HL-60 (cell line): Measurements from ENCODE around the gene PPP1R12C.

Experiments used
- DNase-seq, 2 experiments: peaks; one replicate each; pipeline ENCODE4 v3.0.0-alpha.2; 2010 to 2020; ENCODE audit warnings: low read depth in 1 of 2, low spot score in 1 of 2
- H3K27ac ChIP-seq: fragments of 250-450 bp; sonication (Bioruptor Pico); replicated peaks from 2 replicates; pipeline ENCODE4 v1.5.1; 2020; ENCODE audit warnings: mild to moderate bottlenecking, moderate library complexity
- H3K27me3 ChIP-seq: fragments of 250-450 bp; sonication (Bioruptor Pico); 2 replicates; pipeline ENCODE4 v1.5.1; 2021; ENCODE audit warnings: mild to moderate bottlenecking, moderate library complexity; ENCODE audit not compliant: insufficient read depth, poor library complexity, severe bottlenecking
- H3K4me3 ChIP-seq: replicated peaks from 2 replicates; pipeline ENCODE4 v1.5.1; 2011; ENCODE audit warnings: mild to moderate bottlenecking, control low read depth, low read length; ENCODE audit not compliant: insufficient read depth
- GABPA ChIP-seq: IDR thresholded peaks from 2 replicates; pipeline ENCODE4 v1.6.1; 2012; ENCODE audit warnings: low read depth
- POLR2AphosphoS5 ChIP-seq: IDR thresholded peaks from 2 replicates; pipeline ENCODE4 v1.6.1; 2012; ENCODE audit warnings: low read depth
- SPI1 ChIP-seq: IDR thresholded peaks from 2 replicates; pipeline ENCODE4 v1.6.1; 2012; ENCODE audit warnings: low read depth, mild to moderate bottlenecking, borderline replicate concordance
- TF ChIP-seq, protein P1 (sequence below): IDR thresholded peaks from one replicate; pipeline ENCODE4 v1.5.1; 2011; ENCODE audit warnings: low read length, control low read depth, inconsistent platforms; ENCODE audit not compliant: insufficient read depth
- TF ChIP-seq, protein P2 (sequence below): IDR thresholded peaks from 2 replicates; pipeline ENCODE4 v1.6.1; 2012; ENCODE audit warnings: low read depth; ENCODE audit not compliant: insufficient replicate concordance

PPP1R12C gene

GRCh38 chr19:55146078-55146704, 28.8 kb upstream of the PPP1R12C start:
- Histone ChIP-seq H3K27ac (no peak overlapping the region; the same call in 1 of the 2 replicates), H3K4me3 (peak overlapping the region; percentile 42), H3K27me3 (peaks cover 20% of the 10 kb centered on the region)
- DNase-seq = peak in 1 of 2 experiments; percentile 51
- TF ChIP-seq POLR2AphosphoS5 = no peak
- TF ChIP-seq, protein P1, sequence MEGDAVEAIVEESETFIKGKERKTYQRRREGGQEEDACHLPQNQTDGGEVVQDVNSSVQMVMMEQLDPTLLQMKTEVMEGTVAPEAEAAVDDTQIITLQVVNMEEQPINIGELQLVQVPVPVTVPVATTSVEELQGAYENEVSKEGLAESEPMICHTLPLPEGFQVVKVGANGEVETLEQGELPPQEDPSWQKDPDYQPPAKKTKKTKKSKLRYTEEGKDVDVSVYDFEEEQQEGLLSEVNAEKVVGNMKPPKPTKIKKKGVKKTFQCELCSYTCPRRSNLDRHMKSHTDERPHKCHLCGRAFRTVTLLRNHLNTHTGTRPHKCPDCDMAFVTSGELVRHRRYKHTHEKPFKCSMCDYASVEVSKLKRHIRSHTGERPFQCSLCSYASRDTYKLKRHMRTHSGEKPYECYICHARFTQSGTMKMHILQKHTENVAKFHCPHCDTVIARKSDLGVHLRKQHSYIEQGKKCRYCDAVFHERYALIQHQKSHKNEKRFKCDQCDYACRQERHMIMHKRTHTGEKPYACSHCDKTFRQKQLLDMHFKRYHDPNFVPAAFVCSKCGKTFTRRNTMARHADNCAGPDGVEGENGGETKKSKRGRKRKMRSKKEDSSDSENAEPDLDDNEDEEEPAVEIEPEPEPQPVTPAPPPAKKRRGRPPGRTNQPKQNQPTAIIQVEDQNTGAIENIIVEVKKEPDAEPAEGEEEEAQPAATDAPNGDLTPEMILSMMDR = peak; percentile 82
- no peak for TF ChIP-seq GABPA
- TF ChIP-seq SPI1 = no peak

DNA sequence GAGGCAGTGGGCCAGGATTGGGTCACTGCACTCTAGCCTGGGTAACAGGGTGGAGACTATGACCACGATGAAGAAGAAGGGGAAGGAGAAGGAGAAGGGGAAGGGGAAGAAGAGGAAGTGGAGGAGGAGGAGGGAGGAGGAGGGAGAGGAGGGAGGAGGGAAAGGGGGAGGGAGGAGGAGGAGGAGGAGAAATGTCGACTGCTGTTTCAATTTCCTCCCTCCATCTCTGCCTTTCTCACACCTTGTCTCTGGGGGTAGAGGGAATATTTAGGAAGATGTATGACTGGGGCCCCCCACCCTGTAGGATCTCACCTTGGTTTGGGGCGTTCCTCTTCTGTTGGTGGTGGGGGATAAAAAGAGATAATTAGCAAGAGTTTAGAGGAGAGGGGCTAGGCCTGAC, 27.8 kb upstream of the PPP1R12C start:
- peak overlapping the region; percentile 60 for H3K27ac ChIP-seq
- peak; percentile 71 to 80 for DNase-seq
- no peak overlapping the region for H3K4me3 ChIP-seq
- TF ChIP-seq SPI1 (peak; percentile 89), POLR2AphosphoS5 (no peak)
- peaks cover 17% of the 10 kb centered on the region for H3K27me3 ChIP-seq

- peaks cover 15% of the 10 kb centered on the region for H3K27me3 ChIP-seq
- no peak for DNase-seq
Observed at GRCh38 chr19:55141696-55142095, 24.3 kb upstream of the PPP1R12C start.

DNA sequence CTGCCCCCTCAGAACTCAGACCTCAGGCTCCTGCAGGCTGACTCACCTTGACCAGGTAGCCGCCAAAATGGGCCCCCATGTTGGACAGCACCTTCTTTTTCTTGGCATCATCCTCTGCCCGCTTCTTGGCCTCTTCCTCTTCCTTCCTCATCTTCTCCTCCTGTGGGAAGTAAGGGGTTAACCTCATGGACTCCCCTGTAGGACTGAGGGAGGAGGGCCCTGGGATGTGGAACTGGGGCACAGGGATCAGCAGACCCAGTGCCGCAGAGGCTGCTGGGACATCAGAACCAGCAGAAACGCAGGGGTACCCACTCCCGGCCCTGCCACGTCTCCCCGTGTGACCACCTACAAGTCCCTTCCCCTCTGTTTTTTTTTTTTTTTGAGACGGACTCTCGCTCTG, 20.5 kb upstream of the PPP1R12C start:
- Histone ChIP-seq H3K4me3 (no peak overlapping the region), H3K27me3 (peaks cover 17% of the 10 kb centered on the region), H3K27ac (no peak overlapping the region)
- no peak for DNase-seq
- TF ChIP-seq SPI1 = no peak
- TF ChIP-seq, protein P2, sequence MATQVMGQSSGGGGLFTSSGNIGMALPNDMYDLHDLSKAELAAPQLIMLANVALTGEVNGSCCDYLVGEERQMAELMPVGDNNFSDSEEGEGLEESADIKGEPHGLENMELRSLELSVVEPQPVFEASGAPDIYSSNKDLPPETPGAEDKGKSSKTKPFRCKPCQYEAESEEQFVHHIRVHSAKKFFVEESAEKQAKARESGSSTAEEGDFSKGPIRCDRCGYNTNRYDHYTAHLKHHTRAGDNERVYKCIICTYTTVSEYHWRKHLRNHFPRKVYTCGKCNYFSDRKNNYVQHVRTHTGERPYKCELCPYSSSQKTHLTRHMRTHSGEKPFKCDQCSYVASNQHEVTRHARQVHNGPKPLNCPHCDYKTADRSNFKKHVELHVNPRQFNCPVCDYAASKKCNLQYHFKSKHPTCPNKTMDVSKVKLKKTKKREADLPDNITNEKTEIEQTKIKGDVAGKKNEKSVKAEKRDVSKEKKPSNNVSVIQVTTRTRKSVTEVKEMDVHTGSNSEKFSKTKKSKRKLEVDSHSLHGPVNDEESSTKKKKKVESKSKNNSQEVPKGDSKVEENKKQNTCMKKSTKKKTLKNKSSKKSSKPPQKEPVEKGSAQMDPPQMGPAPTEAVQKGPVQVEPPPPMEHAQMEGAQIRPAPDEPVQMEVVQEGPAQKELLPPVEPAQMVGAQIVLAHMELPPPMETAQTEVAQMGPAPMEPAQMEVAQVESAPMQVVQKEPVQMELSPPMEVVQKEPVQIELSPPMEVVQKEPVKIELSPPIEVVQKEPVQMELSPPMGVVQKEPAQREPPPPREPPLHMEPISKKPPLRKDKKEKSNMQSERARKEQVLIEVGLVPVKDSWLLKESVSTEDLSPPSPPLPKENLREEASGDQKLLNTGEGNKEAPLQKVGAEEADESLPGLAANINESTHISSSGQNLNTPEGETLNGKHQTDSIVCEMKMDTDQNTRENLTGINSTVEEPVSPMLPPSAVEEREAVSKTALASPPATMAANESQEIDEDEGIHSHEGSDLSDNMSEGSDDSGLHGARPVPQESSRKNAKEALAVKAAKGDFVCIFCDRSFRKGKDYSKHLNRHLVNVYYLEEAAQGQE = no peak
- TF ChIP-seq, protein P1 = no peak
- TF ChIP-seq GABPA = no peak
- TF ChIP-seq POLR2AphosphoS5 = no peak

More at GRCh38 chr19:55141696-55142095, 24.3 kb upstream of the PPP1R12C start:
- Histone ChIP-seq H3K4me3 (no peak overlapping the region), H3K27ac (no peak overlapping the region)
- TF ChIP-seq SPI1 (no peak), POLR2AphosphoS5 (no peak), GABPA (no peak)
- TF ChIP-seq, protein P1 = no peak
- TF ChIP-seq, protein P2 = no peak
